MCF 10A (cell line): Measurements from ENCODE around the gene SLC35B2. TPM values are rescaled to one million over a fixed set of nuclear protein-coding genes. Genes with fewer than 3 reads are reported as not detected.
A peak's percentile ranks its signal among the peaks of the same experiment; 100 is the strongest.

Experiments used
- Bru-seq: library from RNA; stranded (reverse); fragments of 400-500 nt; gene quantifications from one replicate; lab custom pipeline; 2021; lab: Mats Ljungman, UMichigan
- BruChase-seq, 2 experiments: library from RNA; stranded (reverse); fragments of 400-500 nt; gene quantifications; one replicate each; lab custom pipeline; 2021; lab: Mats Ljungman, UMichigan
- BruUV-seq: library from RNA; stranded (reverse); fragments of 400-500 nt; replicated peaks from 2 replicates; lab custom pipeline; 2021; lab: Mats Ljungman, UMichigan
- CTCF ChIA-PET: fragments of 300-600 bp; sonication (Branson Sonifier 250); formaldehyde crosslinking; extraction: SDS; loops from one replicate; lab custom pipeline; 2021; ENCODE audit warnings: antibody characterized with exemption, inconsistent platforms; lab: Yijun Ruan, JAX
- POLR2A ChIA-PET: fragments of 300-600, 350-650 bp; sonication (Branson Sonifier 250); formaldehyde crosslinking; extraction: SDS; loops from one replicate; lab custom pipeline; 2020; ENCODE audit warnings: antibody characterized with exemption, inconsistent platforms; lab: Yijun Ruan, JAX
- DNase-seq: peaks from one replicate; pipeline ENCODE4 v3.0.0-alpha.2; 2018; ENCODE audit not compliant: unreplicated experiment
- H3K27ac Mint-ChIP-seq: one replicate; pipeline ENCODE4 v1.8.0; 2022; ENCODE audit warnings: mild to moderate bottlenecking, low read depth, mixed read lengths; ENCODE audit not compliant: unreplicated experiment
- H3K27me3 Mint-ChIP-seq: one replicate; pipeline ENCODE4 v1.8.0; 2022; ENCODE audit warnings: mixed read lengths; ENCODE audit not compliant: insufficient read depth, unreplicated experiment
- H3K36me3 Mint-ChIP-seq: one replicate; pipeline ENCODE4 v1.8.0; 2022; ENCODE audit warnings: mild to moderate bottlenecking, moderate library complexity, mixed read lengths; ENCODE audit not compliant: insufficient read depth, unreplicated experiment
- H3K4me1 Mint-ChIP-seq: one replicate; pipeline ENCODE4 v1.8.0; 2022; ENCODE audit warnings: mixed read lengths; ENCODE audit not compliant: insufficient read depth, unreplicated experiment
- H3K4me3 Mint-ChIP-seq: one replicate; pipeline ENCODE4 v1.8.0; 2022; ENCODE audit warnings: mild to moderate bottlenecking, moderate library complexity, mixed read lengths; ENCODE audit not compliant: unreplicated experiment
- H3K9me3 Mint-ChIP-seq: one replicate; pipeline ENCODE4 v1.8.0; 2022; ENCODE audit warnings: mixed read lengths; ENCODE audit not compliant: unreplicated experiment
- intact Hi-C: fragments of 100-400 bp; cut with micrococcal nuclease; formaldehyde crosslinking; loops from 2 replicates; pipeline ENCODE4 v1.14.1; 2022
- long read RNA-seq: library from polyadenylated mRNA; stranded (forward); transcript quantifications from one replicate; pipeline ENCODE4 v2.0.0, GENCODE V29; 2022
- total RNA-seq: library from RNA; stranded (reverse); gene quantifications from 2 replicates; pipeline ENCODE4 v1.2.3, GENCODE V29; 2022
- TF ChIP-seq, protein P1 (sequence below): fragments of 200-600 bp; IDR thresholded peaks from one replicate; pipeline ENCODE4 v1.8.0; 2022; ENCODE audit warnings: antibody characterized with exemption, mild to moderate bottlenecking; ENCODE audit not compliant: unreplicated experiment

The SLC35B2 gene
- total RNA-seq (27.1 and 31.3 TPM in 2 replicates), Bru-seq, nascent RNA (percentile 59 among the genes with signal in this experiment), BruChase-seq, experiment 1, labeled RNA remaining after a 6-hour chase (percentile 91 among the genes with signal in this experiment), BruChase-seq, experiment 2, labeled RNA remaining after a 2-hour chase (percentile 77 among the genes with signal in this experiment)
- long read RNA-seq, transcript SLC35B2-202 (4 exons, 2,043 nt) = major isoform, 101 of 110 reads
- long read RNA-seq, partial matches to known transcripts = 3 of 110 reads
- long read RNA-seq, other reads (novel, unspliced or antisense) = 2 of 110 reads

DNA sequence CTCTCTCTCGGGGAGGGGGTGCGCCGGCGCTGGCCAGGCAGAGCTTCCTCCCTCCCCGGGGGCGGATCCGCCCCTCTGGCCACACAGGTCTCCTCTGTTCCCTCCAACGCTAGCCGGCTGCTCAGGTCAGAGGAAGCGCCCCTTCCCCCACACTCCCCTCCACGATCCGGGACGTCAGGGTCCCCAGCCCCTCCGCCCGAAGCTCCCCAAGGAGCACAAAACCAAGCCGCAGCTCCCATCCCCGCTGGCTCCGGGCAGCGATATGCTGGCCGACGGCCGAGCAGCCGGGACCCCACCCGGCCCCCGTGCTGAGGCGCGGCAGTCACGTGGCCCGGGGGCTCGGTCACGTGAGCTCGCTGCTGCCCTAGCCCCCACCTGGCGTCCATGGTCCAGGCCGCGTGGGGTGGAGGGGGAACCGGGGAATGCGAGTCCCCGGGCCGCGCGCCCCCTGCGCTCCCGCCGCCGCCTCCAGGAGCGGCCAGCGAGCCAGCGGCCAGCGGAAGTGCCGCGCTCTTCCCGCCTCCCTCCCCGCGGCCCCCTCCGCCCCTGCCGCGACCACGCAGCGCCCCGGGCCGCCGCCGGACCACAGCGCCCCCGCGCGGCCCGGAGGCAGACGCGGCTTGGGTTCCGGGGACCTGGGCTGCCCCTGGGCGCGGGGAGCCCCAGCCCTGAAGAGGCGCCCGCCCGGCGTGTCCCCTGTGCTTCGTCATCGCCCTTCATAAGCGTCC is at the start of gene SLC35B2:
Gene SLC35B2 (minus strand): TSS at position 504 of the 728 bp plus-strand sequence. CDS start 118 bp downstream, at position 386.
- Mint-ChIP-seq H3K4me1 (peaks cover 50% of the 10 kb centered on the region), H3K9me3 (no peaks in the 10 kb centered on the region), H3K27ac (peak within 1 kb of the TSS; percentile 57), H3K4me3 (peak within 1 kb of the TSS; percentile 84), H3K27me3 (no peaks in the 10 kb centered on the region), H3K36me3 (peaks cover 53% of the 10 kb centered on the region)
- intact Hi-C loops = loop anchor here (1.0 kb wide), 1 partner anchor 36 kb away; no protein-coding TSS in a partner anchor
- peak; percentile 47 for DNase-seq
- POLR2A ChIA-PET = interaction anchor here (0.5 to 3.0 kb wide), 19 partner anchors 8 to 1511 kb away, joined by 3 to 121 read pairs (median 4); partner anchors contain the start of genes AARS2, HSP90AB1, MAD2L1BP and NFKBIE
- TF ChIP-seq, protein P1, sequence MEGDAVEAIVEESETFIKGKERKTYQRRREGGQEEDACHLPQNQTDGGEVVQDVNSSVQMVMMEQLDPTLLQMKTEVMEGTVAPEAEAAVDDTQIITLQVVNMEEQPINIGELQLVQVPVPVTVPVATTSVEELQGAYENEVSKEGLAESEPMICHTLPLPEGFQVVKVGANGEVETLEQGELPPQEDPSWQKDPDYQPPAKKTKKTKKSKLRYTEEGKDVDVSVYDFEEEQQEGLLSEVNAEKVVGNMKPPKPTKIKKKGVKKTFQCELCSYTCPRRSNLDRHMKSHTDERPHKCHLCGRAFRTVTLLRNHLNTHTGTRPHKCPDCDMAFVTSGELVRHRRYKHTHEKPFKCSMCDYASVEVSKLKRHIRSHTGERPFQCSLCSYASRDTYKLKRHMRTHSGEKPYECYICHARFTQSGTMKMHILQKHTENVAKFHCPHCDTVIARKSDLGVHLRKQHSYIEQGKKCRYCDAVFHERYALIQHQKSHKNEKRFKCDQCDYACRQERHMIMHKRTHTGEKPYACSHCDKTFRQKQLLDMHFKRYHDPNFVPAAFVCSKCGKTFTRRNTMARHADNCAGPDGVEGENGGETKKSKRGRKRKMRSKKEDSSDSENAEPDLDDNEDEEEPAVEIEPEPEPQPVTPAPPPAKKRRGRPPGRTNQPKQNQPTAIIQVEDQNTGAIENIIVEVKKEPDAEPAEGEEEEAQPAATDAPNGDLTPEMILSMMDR = peak; percentile 78
- CTCF ChIA-PET = interaction anchor here (0.6 to 4.5 kb wide), 31 partner anchors 9 to 480 kb away, joined by 3 to 33 read pairs (median 4); partner anchors contain the start of genes AARS2, HSP90AB1 and SLC29A1
- BruUV-seq = no TSS peak

DNA sequence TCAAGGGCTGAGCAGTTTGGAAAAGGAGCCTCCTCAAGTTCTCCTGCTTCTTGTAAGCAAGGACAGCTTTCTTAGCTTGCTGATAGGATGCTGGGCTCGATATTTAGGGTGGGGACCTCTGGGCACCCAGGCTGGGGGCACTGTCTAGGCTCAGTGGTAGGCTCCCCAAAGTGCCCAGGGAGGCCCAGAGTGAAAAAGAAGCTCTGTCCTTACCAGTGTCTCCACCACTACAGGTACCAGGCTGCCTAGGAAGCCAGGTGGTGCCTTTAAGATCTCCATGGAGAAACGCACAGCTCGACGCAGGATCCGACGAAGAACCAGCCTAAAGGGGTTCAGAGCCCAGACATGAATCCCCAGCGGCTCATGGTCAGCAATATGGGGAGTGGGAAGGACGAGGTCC is 49.4 kb upstream of the SLC35B2 start:
- no TSS peak for BruUV-seq
- no peaks in the 10 kb centered on the region for H3K9me3 Mint-ChIP-seq
- TF ChIP-seq, protein P1 = no peak
- H3K36me3 Mint-ChIP-seq = peaks cover 56% of the 10 kb centered on the region
- peaks cover 17% of the 10 kb centered on the region for H3K4me1 Mint-ChIP-seq
- ChIA-PET POLR2A (interaction anchor here (0.5 to 0.6 kb wide), 2 partner anchors 8 to 37 kb away, joined by 3 to 4 read pairs; no protein-coding TSS in a partner anchor), CTCF (interaction anchor here (0.6 to 5.9 kb wide), 3 partner anchors 32 to 1356 kb away, joined by 3 to 33 read pairs (median 3); no protein-coding TSS in a partner anchor)
- no peak overlapping the region for H3K27ac Mint-ChIP-seq
- intact Hi-C loops = no loop called here
- H3K27me3 Mint-ChIP-seq = no peaks in the 10 kb centered on the region
- no peak for DNase-seq
- no peak overlapping the region for H3K4me3 Mint-ChIP-seq

- Mint-ChIP-seq H3K27ac (no peak overlapping the region), H3K4me3 (no peak overlapping the region), H3K4me1 (peaks cover 15% of the 10 kb centered on the region), H3K9me3 (no peaks in the 10 kb centered on the region), H3K36me3 (peaks cover 54% of the 10 kb centered on the region), H3K27me3 (no peaks in the 10 kb centered on the region)
- intact Hi-C loops = loop anchor here (2.0 kb wide), 1 partner anchor 36 kb away; no protein-coding TSS in a partner anchor
- POLR2A ChIA-PET = interaction anchor here (1.0 kb wide), 1 partner anchor 49 kb away, joined by 3 read pairs; no protein-coding TSS in a partner anchor
- TF ChIP-seq, protein P1 = no peak
- DNase-seq = no peak
- CTCF ChIA-PET = interaction anchor here (0.7 to 5.9 kb wide), 11 partner anchors 9 to 132 kb away, joined by 3 to 33 read pairs (median 6); no protein-coding TSS in a partner anchor
- no TSS peak for BruUV-seq
Measured at GRCh38 chr6:44305200-44305725, 47.9 kb upstream of the SLC35B2 start.
